ENCODE data around the gene TRAK2.

DNA sequence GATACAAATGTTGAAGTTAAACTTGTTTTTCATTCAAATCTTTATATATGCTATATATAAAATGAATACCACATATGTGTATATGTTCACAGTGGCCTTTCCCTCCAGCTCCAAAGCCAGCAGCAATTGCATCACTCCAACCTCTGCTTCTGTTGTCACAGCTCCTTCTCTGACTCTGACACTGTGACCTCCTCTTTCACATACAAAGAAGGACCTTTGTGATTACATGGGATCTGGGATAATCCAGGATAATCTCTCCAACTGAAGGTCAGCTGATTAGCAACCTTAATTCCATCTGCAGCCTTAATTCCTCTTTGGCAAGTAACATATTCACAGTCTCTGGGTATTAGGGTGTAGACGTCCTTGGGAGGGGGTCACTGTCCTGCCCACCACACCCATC, 102.5 kb downstream of the TRAK2 start:
- TF ChIP-seq STAG1 (CRISPR knock-in tag; IDR thresholded peaks at IDR 0.05; ENCODE audit: borderline replicate concordance) (no peak), XRCC5 (IDR thresholded peaks at IDR 0.05; ENCODE audit: low read depth, low read length) (no peak), DMBX1 (CRISPR knock-in tag; IDR thresholded peaks at IDR 0.05; ENCODE audit: borderline replicate concordance) (no peak), NR2C2 (CRISPR knock-in tag; IDR thresholded peaks at IDR 0.05) (no peak), NR2C2 (tag; IDR thresholded peaks at IDR 0.05) (no peak)
- TF ChIP-seq, protein P1, sequence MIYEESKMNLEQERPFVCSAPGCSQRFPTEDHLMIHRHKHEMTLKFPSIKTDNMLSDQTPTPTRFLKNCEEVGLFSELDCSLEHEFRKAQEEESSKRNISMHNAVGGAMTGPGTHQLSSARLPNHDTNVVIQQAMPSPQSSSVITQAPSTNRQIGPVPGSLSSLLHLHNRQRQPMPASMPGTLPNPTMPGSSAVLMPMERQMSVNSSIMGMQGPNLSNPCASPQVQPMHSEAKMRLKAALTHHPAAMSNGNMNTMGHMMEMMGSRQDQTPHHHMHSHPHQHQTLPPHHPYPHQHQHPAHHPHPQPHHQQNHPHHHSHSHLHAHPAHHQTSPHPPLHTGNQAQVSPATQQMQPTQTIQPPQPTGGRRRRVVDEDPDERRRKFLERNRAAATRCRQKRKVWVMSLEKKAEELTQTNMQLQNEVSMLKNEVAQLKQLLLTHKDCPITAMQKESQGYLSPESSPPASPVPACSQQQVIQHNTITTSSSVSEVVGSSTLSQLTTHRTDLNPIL (CRISPR knock-in tag; IDR thresholded peaks at IDR 0.05), result no peak
- TF ChIP-seq, protein P2, sequence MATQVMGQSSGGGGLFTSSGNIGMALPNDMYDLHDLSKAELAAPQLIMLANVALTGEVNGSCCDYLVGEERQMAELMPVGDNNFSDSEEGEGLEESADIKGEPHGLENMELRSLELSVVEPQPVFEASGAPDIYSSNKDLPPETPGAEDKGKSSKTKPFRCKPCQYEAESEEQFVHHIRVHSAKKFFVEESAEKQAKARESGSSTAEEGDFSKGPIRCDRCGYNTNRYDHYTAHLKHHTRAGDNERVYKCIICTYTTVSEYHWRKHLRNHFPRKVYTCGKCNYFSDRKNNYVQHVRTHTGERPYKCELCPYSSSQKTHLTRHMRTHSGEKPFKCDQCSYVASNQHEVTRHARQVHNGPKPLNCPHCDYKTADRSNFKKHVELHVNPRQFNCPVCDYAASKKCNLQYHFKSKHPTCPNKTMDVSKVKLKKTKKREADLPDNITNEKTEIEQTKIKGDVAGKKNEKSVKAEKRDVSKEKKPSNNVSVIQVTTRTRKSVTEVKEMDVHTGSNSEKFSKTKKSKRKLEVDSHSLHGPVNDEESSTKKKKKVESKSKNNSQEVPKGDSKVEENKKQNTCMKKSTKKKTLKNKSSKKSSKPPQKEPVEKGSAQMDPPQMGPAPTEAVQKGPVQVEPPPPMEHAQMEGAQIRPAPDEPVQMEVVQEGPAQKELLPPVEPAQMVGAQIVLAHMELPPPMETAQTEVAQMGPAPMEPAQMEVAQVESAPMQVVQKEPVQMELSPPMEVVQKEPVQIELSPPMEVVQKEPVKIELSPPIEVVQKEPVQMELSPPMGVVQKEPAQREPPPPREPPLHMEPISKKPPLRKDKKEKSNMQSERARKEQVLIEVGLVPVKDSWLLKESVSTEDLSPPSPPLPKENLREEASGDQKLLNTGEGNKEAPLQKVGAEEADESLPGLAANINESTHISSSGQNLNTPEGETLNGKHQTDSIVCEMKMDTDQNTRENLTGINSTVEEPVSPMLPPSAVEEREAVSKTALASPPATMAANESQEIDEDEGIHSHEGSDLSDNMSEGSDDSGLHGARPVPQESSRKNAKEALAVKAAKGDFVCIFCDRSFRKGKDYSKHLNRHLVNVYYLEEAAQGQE (IDR thresholded peaks at IDR 0.05; ENCODE audit: borderline replicate concordance), result no peak
- TF ChIP-seq, protein P2 (CRISPR knock-in tag; IDR thresholded peaks at IDR 0.05; ENCODE audit: low read depth), result no peak
- TF ChIP-seq, protein P3, sequence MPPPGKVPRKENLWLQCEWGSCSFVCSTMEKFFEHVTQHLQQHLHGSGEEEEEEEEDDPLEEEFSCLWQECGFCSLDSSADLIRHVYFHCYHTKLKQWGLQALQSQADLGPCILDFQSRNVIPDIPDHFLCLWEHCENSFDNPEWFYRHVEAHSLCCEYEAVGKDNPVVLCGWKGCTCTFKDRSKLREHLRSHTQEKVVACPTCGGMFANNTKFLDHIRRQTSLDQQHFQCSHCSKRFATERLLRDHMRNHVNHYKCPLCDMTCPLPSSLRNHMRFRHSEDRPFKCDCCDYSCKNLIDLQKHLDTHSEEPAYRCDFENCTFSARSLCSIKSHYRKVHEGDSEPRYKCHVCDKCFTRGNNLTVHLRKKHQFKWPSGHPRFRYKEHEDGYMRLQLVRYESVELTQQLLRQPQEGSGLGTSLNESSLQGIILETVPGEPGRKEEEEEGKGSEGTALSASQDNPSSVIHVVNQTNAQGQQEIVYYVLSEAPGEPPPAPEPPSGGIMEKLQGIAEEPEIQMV (tag; conservative IDR thresholded peaks at IDR 0.05; ENCODE audit: low read depth), result no peak
- TF ChIP-seq, protein P4, sequence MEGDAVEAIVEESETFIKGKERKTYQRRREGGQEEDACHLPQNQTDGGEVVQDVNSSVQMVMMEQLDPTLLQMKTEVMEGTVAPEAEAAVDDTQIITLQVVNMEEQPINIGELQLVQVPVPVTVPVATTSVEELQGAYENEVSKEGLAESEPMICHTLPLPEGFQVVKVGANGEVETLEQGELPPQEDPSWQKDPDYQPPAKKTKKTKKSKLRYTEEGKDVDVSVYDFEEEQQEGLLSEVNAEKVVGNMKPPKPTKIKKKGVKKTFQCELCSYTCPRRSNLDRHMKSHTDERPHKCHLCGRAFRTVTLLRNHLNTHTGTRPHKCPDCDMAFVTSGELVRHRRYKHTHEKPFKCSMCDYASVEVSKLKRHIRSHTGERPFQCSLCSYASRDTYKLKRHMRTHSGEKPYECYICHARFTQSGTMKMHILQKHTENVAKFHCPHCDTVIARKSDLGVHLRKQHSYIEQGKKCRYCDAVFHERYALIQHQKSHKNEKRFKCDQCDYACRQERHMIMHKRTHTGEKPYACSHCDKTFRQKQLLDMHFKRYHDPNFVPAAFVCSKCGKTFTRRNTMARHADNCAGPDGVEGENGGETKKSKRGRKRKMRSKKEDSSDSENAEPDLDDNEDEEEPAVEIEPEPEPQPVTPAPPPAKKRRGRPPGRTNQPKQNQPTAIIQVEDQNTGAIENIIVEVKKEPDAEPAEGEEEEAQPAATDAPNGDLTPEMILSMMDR (IDR thresholded peaks at IDR 0.05 in 2 of 3, conservative IDR thresholded peaks at IDR 0.05 in 1 of 3; ENCODE audit: insufficient read depth in 2 of 3, low read depth in 1 of 3, low read length in 3 of 3), result no peak
- TF ChIP-seq, protein P5, sequence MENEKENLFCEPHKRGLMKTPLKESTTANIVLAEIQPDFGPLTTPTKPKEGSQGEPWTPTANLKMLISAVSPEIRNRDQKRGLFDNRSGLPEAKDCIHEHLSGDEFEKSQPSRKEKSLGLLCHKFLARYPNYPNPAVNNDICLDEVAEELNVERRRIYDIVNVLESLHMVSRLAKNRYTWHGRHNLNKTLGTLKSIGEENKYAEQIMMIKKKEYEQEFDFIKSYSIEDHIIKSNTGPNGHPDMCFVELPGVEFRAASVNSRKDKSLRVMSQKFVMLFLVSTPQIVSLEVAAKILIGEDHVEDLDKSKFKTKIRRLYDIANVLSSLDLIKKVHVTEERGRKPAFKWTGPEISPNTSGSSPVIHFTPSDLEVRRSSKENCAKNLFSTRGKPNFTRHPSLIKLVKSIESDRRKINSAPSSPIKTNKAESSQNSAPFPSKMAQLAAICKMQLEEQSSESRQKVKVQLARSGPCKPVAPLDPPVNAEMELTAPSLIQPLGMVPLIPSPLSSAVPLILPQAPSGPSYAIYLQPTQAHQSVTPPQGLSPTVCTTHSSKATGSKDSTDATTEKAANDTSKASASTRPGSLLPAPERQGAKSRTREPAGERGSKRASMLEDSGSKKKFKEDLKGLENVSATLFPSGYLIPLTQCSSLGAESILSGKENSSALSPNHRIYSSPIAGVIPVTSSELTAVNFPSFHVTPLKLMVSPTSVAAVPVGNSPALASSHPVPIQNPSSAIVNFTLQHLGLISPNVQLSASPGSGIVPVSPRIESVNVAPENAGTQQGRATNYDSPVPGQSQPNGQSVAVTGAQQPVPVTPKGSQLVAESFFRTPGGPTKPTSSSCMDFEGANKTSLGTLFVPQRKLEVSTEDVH (IDR thresholded peaks at IDR 0.05; ENCODE audit: low read depth, partially characterized antibody), result no peak

All from K562 (cell line).